Left ventricle myocardium inferior (tissue), 1 donor: ENCODE measurements around the gene FAM8A1. TPM values are rescaled to one million over a fixed set of nuclear protein-coding genes. Genes with fewer than 3 reads are reported as not detected.

Source experiments
- DNase-seq: peaks from one replicate; pipeline ENCODE4 v3.0.0-alpha.2; 2020
- H3K27ac ChIP-seq: fragments of 200-600 bp; replicated peaks from 2 replicates; pipeline ENCODE4 v1.8.0; 2021
- H3K27me3 ChIP-seq: fragments of 200-600 bp; 2 replicates; pipeline ENCODE4 v1.8.0; 2021; ENCODE audit warnings: low read depth
- H3K36me3 ChIP-seq: fragments of 200-600 bp; 2 replicates; pipeline ENCODE4 v1.8.0; 2021
- H3K4me1 ChIP-seq: fragments of 200-600 bp; 2 replicates; pipeline ENCODE4 v1.8.0; 2021
- H3K4me3 ChIP-seq: fragments of 200-600 bp; 2 replicates; pipeline ENCODE4 v1.8.0; 2021; ENCODE audit warnings: mild to moderate bottlenecking, moderate library complexity
- H3K9me3 ChIP-seq: fragments of 200-600 bp; replicated peaks from 2 replicates; pipeline ENCODE4 v1.8.0; 2021
- CTCF ChIP-seq: fragments of 200-600 bp; IDR thresholded peaks from 2 replicates; pipeline ENCODE4 v1.8.0; 2021; ENCODE audit warnings: antibody characterized with exemption, mild to moderate bottlenecking, borderline replicate concordance
- intact Hi-C: fragments of 100-400 bp; cut with micrococcal nuclease; formaldehyde crosslinking; loops from one replicate; pipeline ENCODE4 v1.11.0; 2022
- total RNA-seq: library from RNA; stranded (reverse); fragmentation: NEBNext Ultra II Directional; extraction: Animal tissue kit (Norgen Biotek cat#: 25700); gene quantifications from one replicate; pipeline ENCODE4 v1.2.1, GENCODE V29; 2021
- donor health status: DM: no; HTN: yes; CAD: no; lungs with severe emphysema.

FAM8A1 gene
- total RNA-seq, 1 donor from 2014 or later = 17.2 TPM

- DNase-seq = no peak
- no peaks in the 10 kb centered on the region for H3K9me3 ChIP-seq
- intact Hi-C loops = no loop called here
- peaks cover 53% of the 10 kb centered on the region for H3K36me3 ChIP-seq
- H3K27ac ChIP-seq = no peak overlapping the region
- no peaks in the 10 kb centered on the region for H3K27me3 ChIP-seq
- no peak for TF ChIP-seq CTCF
- peaks cover 38% of the 10 kb centered on the region for H3K4me1 ChIP-seq
- no peak overlapping the region for H3K4me3 ChIP-seq
These were observed 22.0 kb downstream of the FAM8A1 start for GRCh38 chr6:17622144-17622543.

- H3K4me3 ChIP-seq = no peak overlapping the region
- intact Hi-C loops = no loop called here
- no peaks in the 10 kb centered on the region for H3K27me3 ChIP-seq
- H3K36me3 ChIP-seq = peaks cover 64% of the 10 kb centered on the region
- no peak for DNase-seq
- H3K4me1 ChIP-seq = peaks cover 59% of the 10 kb centered on the region
- H3K27ac ChIP-seq = peak overlapping the region; percentile 43
- H3K9me3 ChIP-seq = no peaks in the 10 kb centered on the region
- TF ChIP-seq CTCF = no peak
These were observed 24.3 kb downstream of the FAM8A1 start for GRCh38 chr6:17624396-17624795.

GRCh38 chr6:17628873-17629272, 28.8 kb downstream of the FAM8A1 start:
- Histone ChIP-seq H3K36me3 (peaks cover 62% of the 10 kb centered on the region), H3K27me3 (no peaks in the 10 kb centered on the region), H3K27ac (no peak overlapping the region), H3K4me3 (no peak overlapping the region), H3K9me3 (no peaks in the 10 kb centered on the region), H3K4me1 (peaks cover 68% of the 10 kb centered on the region)
- no peak for DNase-seq
- intact Hi-C loops = no loop called here
- no peak for TF ChIP-seq CTCF

GRCh38 chr6:17629824-17630510, 29.9 kb downstream of the FAM8A1 start:
- Histone ChIP-seq H3K27me3 (no peaks in the 10 kb centered on the region), H3K4me3 (no peak overlapping the region), H3K9me3 (no peaks in the 10 kb centered on the region), H3K27ac (no peak overlapping the region), H3K4me1 (peaks cover 57% of the 10 kb centered on the region), H3K36me3 (peaks cover 52% of the 10 kb centered on the region)
- no peak for DNase-seq
- intact Hi-C loops = no loop called here
- TF ChIP-seq CTCF = no peak

- Histone ChIP-seq H3K4me1 (peaks cover 51% of the 10 kb centered on the region), H3K27ac (no peak overlapping the region), H3K9me3 (no peaks in the 10 kb centered on the region), H3K36me3 (peaks cover 51% of the 10 kb centered on the region), H3K27me3 (no peaks in the 10 kb centered on the region), H3K4me3 (no peak overlapping the region)
- no peak for DNase-seq
- intact Hi-C loops = no loop called here
- TF ChIP-seq CTCF = no peak
These were observed 30.5 kb downstream of the FAM8A1 start for GRCh38 chr6:17630511-17631073.
